NCI-H1436 treated with DMSO at 0.1 percent for 48 hours (cell line): ENCODE data around the gene CASP3.
"Not testable (repeated sequence)": the region's sequence is repeated elsewhere in the genome, so short reads cannot be mapped to it uniquely, and the experiment has no call there.

Source experiments
- DNase-seq: peaks from one replicate; lab custom pipeline; 2025; lab: John Stamatoyannopoulos, UW

Gene CASP3

GRCh38 chr4:184635381-184635780, 13.9 kb downstream of the CASP3 start:
- no peak for DNase-seq

GRCh38 chr4:184632842-184633241, 16.4 kb downstream of the CASP3 start:
- DNase-seq, result no peak

GRCh38 chr4:184628103-184628502, 21.1 kb downstream of the CASP3 start:
- no peak for DNase-seq

GRCh38 chr4:184625783-184626596, 23.3 kb downstream of the CASP3 start:
- not testable (repeated sequence) for DNase-seq

DNA sequence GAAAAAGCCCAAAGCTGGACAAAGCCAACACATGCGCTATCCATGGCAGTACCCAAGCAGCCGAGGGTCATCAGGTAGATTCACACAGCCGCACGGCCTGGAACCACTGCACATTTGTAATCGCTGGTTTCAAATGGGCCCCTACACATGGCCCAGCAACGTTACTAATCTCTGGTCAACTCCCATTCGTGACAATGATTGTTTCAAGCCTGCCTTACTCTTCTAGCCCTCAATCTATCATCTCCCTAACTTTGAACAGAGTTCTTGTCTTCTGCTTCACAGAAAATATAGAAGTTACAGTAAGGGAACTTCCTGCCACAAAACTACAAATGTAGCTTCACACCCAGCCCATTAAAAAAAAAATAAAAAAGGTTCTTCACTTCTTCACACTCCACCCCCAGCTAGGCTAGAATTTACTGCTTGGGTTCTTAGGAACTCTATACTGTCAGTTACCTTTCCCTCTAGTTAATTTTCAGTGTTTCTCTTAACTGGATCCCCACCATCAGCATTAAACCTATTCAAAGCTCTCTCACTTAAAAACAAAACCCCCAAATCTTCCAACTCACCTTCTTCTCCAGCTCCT, 24.2 kb downstream of the CASP3 start:
- DNase-seq, result no peak

GRCh38 chr4:184624504-184624903, 24.7 kb downstream of the CASP3 start:
- not testable (repeated sequence) for DNase-seq

DNA sequence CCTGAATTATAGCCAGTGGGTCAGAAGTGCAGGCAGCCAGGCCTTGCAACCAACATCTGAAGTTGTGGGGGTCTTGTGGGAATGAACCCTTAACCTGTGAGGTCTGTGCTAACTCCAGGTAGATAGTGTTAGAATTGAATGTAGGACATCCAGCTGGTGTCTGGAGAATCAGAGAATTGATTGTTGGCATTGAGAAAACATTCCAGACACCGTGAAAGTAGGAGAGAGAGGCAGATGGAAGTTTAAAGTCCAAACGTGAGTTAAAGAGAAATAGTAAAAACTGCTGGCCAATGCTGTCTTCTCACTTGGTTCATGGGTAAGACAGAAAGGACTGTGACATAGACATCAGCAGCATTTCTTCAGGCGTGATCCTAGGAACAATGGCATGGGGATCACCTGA, 27.7 kb downstream of the CASP3 start:
- DNase-seq, result no peak

DNA sequence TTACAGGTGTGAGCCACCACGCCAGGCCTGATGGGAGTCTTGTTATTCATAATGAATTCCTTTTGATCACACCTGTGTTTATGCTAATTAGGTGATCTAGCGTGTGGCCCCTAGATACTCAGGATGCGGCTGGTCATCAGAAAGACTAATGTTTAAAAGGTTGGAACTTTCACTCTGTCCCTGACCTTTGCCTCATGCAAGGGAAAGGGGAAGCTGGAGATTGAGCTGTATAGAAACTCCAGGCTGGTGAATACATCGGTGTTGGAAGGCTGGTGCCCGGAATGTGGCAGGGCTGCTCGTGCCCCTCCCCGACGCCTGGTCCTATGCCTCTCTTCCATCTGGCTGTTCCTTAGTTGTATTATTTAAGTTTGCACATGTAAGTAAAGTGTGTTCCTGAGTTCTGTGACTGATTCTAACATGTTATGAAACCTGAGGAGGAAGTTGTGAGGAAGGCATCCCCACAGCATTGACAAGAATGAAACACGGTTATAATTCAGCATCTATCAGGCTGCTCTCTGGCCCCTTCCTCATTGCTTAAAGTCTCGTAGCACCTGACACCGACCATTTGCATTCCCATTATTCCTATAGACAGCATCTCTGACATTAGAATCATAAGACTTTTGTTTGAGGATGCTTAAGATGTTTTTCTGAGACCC, 28.9 kb downstream of the CASP3 start:
- DNase-seq, result no peak

DNA sequence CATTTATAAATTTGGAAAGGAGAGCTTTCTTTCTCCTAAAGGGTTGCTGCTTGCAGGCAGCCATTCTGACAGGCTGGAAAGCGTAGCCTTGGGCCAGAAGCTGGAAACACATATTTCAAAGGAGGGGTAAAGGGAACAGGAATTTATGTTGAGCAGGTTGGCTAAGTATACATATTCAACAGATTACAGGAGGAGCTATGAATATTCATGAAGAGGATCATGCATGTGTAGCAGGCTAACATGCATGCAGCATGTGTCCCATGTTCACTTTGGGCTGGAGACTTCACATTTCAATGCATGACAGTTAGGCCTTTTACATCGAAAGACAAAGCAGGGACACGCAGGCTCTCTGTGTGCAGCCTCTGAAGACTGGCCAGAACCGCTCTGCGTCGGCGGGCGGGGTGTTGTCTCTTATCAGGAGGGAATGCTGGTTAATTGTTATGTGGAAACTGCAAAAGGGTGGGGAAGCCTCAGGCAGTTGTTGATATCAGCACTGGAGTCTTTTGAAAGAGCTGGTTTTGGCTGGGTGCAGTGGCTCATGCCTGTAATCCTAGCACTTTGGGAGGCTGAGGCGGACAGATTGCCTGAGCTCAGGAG, 31.5 kb downstream of the CASP3 start:
- no peak for DNase-seq

GRCh38 chr4:184616633-184617551, 32.4 kb downstream of the CASP3 start:
- no peak for DNase-seq

GRCh38 chr4:184616168-184616567, 33.1 kb downstream of the CASP3 start:
- not testable (repeated sequence) for DNase-seq

GRCh38 chr4:184614509-184614908, 34.7 kb downstream of the CASP3 start:
- DNase-seq, result no peak

DNA sequence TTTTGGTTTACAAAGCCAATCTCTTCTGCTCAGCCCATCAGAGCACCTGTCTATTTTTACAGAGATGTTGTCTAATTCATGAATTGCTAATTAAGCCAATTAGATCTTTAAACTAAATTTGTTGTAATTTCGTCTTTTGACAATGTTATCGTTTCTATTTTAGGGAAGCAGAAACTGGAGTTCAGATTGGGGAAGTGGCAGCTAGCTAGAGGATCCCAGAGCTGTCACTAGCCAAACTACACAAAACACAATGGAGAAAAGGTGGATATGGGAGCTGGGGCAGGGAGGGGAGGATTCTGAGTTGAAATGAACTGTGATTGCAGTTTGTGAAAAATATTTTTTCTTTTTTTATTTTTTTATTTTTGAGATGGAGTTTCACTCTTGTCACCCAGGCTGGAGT, 35.8 kb downstream of the CASP3 start:
- no peak for DNase-seq

GRCh38 chr4:184612074-184612473, 37.2 kb downstream of the CASP3 start:
- no peak for DNase-seq

DNA sequence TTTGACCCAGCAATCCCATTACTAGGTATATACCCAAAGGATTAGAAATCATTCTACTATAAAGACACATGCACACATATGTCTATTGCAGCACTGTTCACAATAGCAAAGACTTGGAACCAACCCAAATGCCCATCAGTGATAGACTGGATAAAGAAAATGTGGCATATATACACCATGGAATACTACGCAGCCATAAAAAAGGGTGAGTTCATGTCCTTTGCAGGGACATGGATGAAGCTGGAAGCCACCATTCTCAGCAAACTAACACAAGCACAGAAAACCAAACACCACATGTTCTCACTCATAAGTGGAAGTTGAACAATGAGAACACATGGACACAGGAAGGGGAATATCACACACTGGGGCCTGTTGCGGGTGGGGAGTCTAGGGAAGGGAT, 41.8 kb downstream of the CASP3 start:
- DNase-seq, result not testable (repeated sequence)

GRCh38 chr4:184602857-184603256, 46.4 kb downstream of the CASP3 start:
- DNase-seq, result not testable (repeated sequence)

GRCh38 chr4:184600982-184601381, 48.3 kb downstream of the CASP3 start:
- not testable (repeated sequence) for DNase-seq

DNA sequence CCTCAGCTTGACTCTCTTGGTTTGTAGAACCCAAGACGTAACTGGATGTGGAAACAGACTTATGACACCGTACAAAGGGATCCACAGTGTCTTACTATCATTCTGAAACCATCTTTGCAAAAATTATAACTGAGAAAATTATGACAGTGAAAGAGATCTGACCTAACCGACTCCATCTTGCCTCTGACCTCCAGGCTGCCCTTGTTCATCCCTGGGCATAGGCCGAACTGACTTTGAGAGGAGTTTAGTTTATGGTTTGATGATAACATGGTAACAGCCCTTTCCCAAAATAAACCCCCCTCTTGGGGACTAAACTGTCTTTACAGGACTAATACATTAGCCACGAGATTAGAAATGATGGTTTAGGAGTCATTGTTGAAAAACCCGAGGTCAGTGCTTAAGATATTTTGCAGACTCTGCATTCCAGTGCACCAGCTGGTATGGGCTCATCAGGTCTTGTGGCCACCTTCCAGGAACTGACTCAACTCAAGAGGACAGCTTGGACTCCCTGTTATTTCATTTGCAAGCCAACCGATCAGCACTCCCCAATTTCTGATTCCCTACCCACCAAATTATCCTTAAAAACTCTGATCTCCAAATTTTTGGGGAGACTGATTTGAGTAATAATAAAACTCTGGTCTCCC, 49.6 kb downstream of the CASP3 start:
- DNase-seq, result no peak

GRCh38 chr4:184598753-184599491, 50.3 kb downstream of the CASP3 start:
- no peak for DNase-seq

DNA sequence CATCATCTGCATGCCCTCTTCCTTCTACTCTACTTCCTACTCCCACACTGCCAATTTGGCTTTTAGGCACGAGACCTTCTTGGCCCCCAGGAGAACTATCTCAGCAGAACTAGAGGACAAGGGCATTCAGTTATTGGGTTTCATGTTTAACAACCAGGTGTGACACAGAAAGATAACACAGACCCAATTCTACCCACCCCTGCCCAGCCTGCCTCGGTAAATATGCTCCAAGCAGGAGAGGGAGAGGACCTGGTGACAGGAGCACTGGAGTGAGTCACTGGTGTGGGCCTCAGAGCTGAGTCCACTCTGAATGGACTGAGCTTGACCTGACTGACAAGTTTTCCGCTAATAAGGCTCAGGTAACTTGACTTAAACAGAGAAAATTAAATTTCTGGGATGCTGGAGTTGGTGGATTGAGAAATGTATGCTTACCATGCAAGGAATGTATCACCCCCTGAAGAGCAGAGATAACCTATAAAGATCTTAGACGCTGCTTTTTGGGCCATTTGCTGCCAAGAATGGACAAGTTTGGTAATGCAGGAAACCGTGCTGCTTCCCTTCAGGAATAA, 52.5 kb downstream of the CASP3 start:
- DNase-seq, result no peak
